OCI-LY3 (cell line): ENCODE measurements around the gene CABLES1.

Experiments
- H2AFZ ChIP-seq: fragments of 200-600, 300-600 bp; shearing (Covaris generic); 2 replicates; pipeline ENCODE4 v1.6.0; 2014; ENCODE audit warnings: antibody characterized with exemption, low read depth, low read length
- H3K27ac ChIP-seq: fragments of 200-600, 300-600 bp; sonication (generic); 2 replicates; pipeline ENCODE4 v1.5.1; 2014; ENCODE audit warnings: mild to moderate bottlenecking, low read length, moderate library complexity, mixed read lengths
- H3K27me3 ChIP-seq: fragments of 200-600, 300-600 bp; sonication (generic); 2 replicates; pipeline ENCODE4 v1.6.1; 2014; ENCODE audit warnings: low read depth, low read length, mixed read lengths
- H3K36me3 ChIP-seq: fragments of 200-600, 300-600 bp; sonication (generic); replicated peaks from 2 replicates; pipeline ENCODE3; 2014; ENCODE audit warnings: low read depth, low read length, mixed read lengths
- H3K4me1 ChIP-seq: fragments of 300-600, 200-600 bp; sonication (generic); 2 replicates; pipeline ENCODE4 v1.6.1; 2014; ENCODE audit warnings: low read length, mixed read lengths
- H3K4me2 ChIP-seq: fragments of 200-600, 300-600 bp; sonication (generic); 2 replicates; pipeline ENCODE4 v1.6.1; 2014; ENCODE audit warnings: low read length, mixed read lengths
- H3K4me3 ChIP-seq: fragments of 300-600, 200-600 bp; sonication (generic); 2 replicates; pipeline ENCODE4 v1.5.1; 2014; ENCODE audit warnings: antibody characterized with exemption, mild to moderate bottlenecking, low read length, moderate library complexity
- H3K79me2 ChIP-seq: fragments of 300-600, 200-600 bp; shearing (Covaris generic); 2 replicates; pipeline ENCODE4 v1.6.1; 2014; ENCODE audit warnings: mild to moderate bottlenecking, low read length, mixed read lengths
- H3K9ac ChIP-seq: fragments of 300-600, 200-600 bp; shearing (Covaris generic); 2 replicates; pipeline ENCODE4 v1.6.0; 2014; ENCODE audit warnings: mild to moderate bottlenecking, low read length, moderate library complexity
- H3K9me3 ChIP-seq: fragments of 200-600, 300-600 bp; shearing (Covaris generic); 2 replicates; pipeline ENCODE4 v1.6.1; 2014; ENCODE audit warnings: low read length, mixed read lengths; ENCODE audit not compliant: insufficient read depth
- H4K20me1 ChIP-seq: fragments of 200-600, 300-600 bp; sonication (generic); 2 replicates; pipeline ENCODE4 v1.6.1; 2016; ENCODE audit warnings: low read length, mixed read lengths; ENCODE audit not compliant: insufficient read depth
- CTCF ChIP-seq: fragments of 200-600, 300-600 bp; sonication (generic); IDR thresholded peaks from 2 replicates; pipeline ENCODE4 v1.5.1; 2014; ENCODE audit warnings: antibody characterized with exemption, low read length, low read depth
- EZH2phosphoT487 ChIP-seq: fragments of 200-600 bp; shearing (Covaris generic); IDR thresholded peaks from 2 replicates; pipeline ENCODE4 v1.6.1; 2018; ENCODE audit warnings: antibody characterized with exemption, mixed run types, low read depth

The CABLES1 gene

GRCh38 chr18:23212161-23212560 lies 76.9 kb downstream of the CABLES1 start:
- H3K4me2 ChIP-seq = no peak overlapping the region
- H3K36me3 ChIP-seq = peaks cover 43% of the 10 kb centered on the region

GRCh38 chr18:23213200-23213599 lies 77.9 kb downstream of the CABLES1 start:
- Histone ChIP-seq H3K9me3 (no peaks in the 10 kb centered on the region), H3K4me3 (no peak overlapping the region), H2AFZ (no peak overlapping the region), H4K20me1 (no peaks in the 10 kb centered on the region), H3K4me2 (no peak overlapping the region), H3K36me3 (peaks cover 43% of the 10 kb centered on the region), H3K79me2 (no peaks in the 10 kb centered on the region), H3K27me3 (no peaks in the 10 kb centered on the region), H3K9ac (no peak overlapping the region), H3K4me1 (no peaks in the 10 kb centered on the region), H3K27ac (no peak overlapping the region)
- TF ChIP-seq CTCF (no peak), EZH2phosphoT487 (no peak)

More at GRCh38 chr18:23212161-23212560, 76.9 kb downstream of the CABLES1 start:
- no peaks in the 10 kb centered on the region for H4K20me1 ChIP-seq
- no peak overlapping the region for H2AFZ ChIP-seq
- no peaks in the 10 kb centered on the region for H3K4me1 ChIP-seq
- H3K9ac ChIP-seq = no peak overlapping the region
- no peak overlapping the region for H3K4me3 ChIP-seq
- no peak for TF ChIP-seq CTCF
- TF ChIP-seq EZH2phosphoT487 = no peak
- no peak overlapping the region for H3K27ac ChIP-seq
- no peaks in the 10 kb centered on the region for H3K9me3 ChIP-seq
- H3K27me3 ChIP-seq = no peaks in the 10 kb centered on the region
- H3K79me2 ChIP-seq = no peaks in the 10 kb centered on the region

- Histone ChIP-seq H3K4me2 (no peak overlapping the region), H3K36me3 (peaks cover 20% of the 10 kb centered on the region), H4K20me1 (no peaks in the 10 kb centered on the region), H3K4me3 (no peak overlapping the region), H3K79me2 (no peaks in the 10 kb centered on the region), H3K9ac (no peak overlapping the region), H3K9me3 (no peaks in the 10 kb centered on the region), H3K4me1 (no peaks in the 10 kb centered on the region), H3K27me3 (no peaks in the 10 kb centered on the region), H3K27ac (no peak overlapping the region), H2AFZ (no peak overlapping the region)
- TF ChIP-seq CTCF (no peak), EZH2phosphoT487 (no peak)
Observed at GRCh38 chr18:23217781-23218180, 82.5 kb downstream of the CABLES1 start.

GRCh38 chr18:23220355-23220754 lies 85.1 kb downstream of the CABLES1 start:
- Histone ChIP-seq H3K4me2 (no peak overlapping the region), H3K27ac (no peak overlapping the region), H3K79me2 (no peaks in the 10 kb centered on the region), H3K9ac (no peak overlapping the region), H3K4me1 (peaks cover 16% of the 10 kb centered on the region), H3K36me3 (peaks cover 8% of the 10 kb centered on the region), H3K4me3 (no peak overlapping the region), H2AFZ (no peak overlapping the region), H4K20me1 (no peaks in the 10 kb centered on the region), H3K27me3 (no peaks in the 10 kb centered on the region), H3K9me3 (no peaks in the 10 kb centered on the region)
- TF ChIP-seq CTCF = no peak
- TF ChIP-seq EZH2phosphoT487 = no peak
